ENCODE data around the gene WFIKKN2.

The WFIKKN2 gene

DNA sequence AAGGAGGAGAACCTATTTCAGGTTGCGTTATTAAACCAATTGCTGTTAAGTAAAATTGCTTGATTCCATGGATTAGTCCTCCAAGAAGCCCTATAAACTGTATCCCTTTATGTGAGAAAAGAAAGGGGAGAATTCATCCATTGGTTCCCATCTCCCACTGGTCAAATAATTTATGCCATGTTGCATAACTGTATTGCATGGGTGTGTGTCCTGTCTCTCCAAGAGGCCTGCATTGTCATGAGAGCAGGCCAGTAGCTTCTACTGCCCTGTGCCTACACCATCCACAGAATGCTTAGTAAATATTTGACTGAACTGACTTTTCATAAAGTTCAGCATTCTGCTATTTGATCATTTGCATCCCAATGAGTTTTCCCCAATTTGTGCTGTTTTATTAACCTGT, 42.5 kb downstream of the WFIKKN2 start:
- DNase-seq, result no peak

DNA sequence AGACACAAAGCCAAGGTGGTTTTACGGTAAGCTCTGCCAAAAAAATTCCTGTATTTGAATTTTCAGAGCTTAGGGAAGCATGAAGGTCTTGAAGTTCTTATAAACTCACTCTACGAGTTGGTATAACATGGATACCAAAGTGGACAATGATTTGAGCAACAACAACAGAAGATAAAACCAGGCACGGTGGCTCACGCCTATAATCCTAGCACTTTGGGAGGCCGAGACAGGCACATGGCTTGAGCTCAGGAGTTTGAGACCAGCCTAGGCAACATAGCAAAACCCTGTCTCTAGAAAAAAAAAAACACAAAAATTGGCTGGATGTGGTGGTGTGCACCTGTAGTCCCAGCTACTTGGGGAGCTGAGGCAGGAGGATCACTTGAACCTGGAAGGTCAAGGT, 43.7 kb downstream of the WFIKKN2 start:
- DNase-seq, result no peak

DNA sequence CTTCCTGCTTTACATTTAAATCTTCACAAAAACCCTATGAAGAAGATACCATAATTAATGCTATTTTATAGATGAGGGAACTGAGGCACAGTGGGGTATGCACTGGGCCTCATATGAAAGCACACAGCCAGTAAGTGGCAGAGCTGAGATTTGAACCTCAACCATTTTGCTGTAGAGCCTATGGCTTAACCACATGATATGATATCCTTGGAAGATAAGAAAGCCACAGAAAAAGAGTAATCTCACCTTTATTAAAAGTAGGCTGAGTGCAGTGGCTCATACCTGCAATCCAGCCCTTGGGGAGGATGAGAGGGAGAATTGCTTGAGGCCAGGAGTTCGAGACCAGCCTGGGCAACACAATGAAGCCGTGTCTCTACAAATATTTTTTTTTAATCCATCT, 45.8 kb downstream of the WFIKKN2 start:
- no peak for DNase-seq

DNA sequence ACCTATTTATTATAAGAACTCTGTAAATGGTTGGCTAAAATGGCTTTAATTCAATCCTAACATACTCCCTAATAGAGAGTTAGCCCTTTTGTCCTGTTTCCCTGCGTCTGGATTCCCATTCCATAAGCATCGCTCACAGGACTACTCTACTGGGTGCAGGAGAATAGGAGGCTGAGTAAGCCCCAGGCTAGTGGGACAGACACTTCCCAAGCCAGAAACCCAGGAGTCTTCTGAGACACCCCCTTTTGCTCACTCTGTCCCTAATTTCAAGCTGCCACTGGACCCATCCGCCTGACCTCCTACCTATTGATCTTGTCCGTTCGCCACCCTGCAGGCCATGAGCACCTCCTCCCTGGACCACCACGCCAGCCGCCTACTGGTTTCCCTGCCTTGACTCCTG, 47.5 kb downstream of the WFIKKN2 start:
- no peak for DNase-seq

DNA sequence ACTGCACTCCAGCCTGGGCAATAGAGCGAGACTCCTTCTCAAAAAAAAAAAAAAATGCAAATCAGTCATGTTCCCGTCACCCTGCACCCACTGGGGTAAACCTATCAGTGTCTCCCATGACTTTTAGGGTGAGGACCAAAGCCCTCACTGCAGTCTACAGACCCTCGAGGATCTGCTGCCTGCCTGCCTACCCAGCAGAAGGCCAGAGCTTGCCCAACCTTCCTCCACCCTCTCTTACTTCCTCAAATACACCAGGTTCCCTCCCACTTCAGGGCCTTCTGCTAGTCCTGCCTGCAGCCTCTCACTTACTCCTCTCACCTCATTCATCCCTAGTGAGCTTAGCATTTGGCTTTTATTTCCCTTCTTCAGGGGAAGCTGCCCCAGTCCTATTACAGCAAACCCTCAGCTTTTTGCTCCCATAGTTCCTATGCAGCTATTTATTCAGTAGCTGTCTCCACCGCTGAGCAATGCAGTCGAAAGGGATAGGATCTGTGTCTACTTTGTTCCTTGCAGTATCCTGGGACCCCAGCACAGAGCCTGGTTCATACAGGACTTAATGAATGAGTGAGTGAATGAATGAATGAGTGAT, 48.6 kb downstream of the WFIKKN2 start:
- no peak for DNase-seq

DNA sequence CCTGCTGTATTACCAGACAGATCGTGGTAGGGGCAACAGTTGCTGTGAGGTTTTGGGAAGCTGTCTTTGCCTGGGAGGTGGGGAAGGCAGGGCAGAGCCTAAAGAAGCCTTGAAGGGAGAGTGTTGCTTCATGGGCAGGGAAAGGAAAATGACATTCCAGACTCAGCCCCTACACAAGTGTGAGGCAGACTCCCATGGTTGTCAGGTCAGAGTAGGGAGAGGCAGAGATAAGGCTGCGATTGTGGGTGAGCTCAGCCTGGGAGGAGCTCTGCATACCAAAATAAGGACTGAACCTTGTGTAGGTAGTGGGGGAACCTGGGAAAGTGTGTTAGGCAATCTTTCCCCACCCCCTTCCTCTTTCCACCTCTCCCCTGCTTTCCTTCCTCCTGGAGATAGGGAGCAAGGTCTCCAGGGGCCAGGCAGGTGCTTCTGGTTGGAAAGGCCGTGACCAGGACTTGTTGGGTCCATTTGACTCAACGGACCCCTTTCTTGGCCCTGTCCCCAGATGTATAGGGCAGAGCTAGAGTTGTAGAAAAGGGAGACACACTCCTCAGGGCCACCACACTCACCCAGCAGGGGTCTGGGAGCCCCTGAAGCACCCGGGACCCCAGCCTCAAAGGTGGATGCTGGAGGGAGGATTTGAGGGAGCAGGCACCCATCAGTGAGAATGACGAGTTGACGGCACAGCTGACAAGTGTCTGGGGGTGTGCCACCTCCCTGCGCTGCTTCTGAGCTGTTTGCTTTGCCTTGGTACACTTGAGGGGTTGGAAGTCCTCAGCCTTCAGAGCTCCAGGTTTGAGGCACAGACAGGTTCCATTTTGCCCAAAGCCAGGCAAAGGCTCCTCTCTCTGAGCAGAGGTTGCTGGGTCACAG, 49.3 kb downstream of the WFIKKN2 start:
- DNase-seq, result no peak

DNA sequence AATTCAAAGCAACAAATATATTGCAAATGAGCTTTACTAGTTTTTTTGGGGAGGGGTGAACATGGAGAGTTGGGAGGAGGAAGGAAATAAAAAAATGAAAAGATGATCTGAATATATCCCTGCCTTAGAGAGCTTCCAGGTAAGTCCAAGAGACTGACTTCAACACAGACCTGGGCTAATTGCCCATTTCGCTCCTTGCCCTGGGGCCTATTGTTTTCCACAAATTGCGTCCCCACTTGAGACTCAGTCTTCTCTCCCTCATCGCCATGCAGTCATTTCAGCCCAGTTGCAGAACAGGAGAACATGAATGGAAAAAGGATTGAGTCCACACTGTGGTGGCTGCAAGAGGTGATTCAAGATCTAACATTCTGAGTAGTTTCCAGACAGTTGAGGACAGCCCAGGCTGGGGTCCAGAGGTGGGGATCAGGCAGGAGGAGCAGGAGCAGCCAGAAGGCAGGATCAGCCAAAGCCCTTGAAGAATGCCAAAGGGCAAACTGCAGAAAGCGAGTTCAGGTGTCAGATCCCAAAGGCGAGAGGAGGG, 52.4 kb downstream of the WFIKKN2 start:
- no peak for DNase-seq

DNA sequence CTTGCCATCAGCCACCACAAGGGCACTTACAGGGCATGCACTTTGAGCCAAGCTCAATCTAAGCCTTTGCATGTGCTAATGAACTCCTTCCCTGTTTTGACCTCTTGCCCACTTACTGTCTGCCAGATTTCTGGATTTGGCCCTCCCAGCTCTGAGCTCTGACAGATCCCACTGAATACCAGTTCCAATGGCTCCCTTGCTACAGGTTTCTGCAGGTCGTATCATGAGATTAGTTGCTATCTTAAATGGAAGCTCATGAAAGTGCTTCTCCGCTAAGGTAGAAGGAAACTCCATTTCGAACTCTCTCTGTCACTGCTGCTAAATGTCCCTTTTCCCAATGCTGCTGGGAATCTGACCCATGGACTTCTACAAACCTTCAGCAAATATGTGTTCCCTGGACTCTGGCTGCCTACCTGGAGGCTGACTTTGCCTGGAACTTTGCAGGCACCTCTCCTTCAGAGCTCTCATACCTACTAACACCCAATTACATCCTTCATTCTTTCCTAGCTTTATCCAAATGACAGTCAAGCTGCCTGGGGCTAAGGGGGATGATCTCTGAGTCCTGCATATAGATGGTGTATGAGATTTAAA, 54.2 kb downstream of the WFIKKN2 start:
- DNase-seq, result no peak

DNA sequence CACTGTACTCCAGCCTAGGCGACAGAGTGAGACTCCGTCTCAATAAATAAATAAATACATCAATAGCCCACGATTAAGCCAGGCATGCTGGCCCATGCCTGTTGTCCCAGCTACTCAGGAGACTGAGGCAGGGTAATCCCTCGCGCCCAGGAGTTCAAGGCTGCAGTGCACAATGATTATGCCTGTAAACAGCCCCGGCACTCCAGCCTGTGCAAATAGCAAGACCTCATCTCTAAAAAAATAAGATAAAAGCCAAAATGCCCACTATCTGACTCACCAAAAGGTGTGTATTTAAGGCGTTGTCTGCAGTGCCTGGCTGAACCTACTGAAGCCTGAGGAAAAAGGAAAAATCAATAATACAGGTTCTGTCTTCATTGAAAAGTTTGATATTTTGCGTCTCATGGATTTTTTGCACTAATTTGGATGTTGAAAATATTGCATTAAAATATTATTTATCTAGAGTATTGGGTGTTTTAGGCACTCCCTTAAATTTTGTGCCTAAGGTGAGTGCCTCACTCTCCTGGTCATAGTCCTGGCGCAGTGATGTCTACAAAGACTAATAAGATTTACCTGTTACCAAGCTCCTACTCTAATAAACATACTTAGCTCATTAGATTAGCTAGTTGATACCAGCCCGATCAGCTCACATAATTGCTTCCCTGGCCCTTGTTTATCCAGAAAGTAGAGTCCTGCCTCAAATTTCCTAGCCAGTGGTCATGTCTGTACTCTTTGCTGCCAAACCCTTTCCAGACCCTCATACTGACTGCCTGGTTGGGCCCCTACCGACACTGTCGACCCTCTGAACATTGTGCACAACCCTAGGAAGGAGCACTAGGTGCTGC, 55.5 kb downstream of the WFIKKN2 start:
- no peak for DNase-seq

DNA sequence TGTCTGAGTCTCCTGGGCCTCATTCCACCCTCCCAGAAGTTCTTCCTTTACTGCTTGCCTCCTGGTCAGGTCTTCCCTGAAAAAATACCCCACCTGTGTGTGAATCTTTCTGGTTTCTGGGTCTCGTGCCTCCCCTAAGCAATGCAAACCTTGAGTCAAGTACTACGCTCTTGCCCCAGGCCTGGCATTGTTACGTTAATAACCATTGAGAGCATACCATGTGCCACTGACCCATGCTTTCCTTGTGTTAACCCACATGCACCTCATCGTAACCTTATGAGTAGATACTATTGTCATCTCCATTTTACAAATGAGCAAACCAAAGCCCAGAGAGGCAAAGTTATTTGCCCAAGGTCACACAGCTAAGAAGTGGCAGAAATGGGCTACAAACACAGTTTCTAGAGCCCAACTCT, 56.2 kb downstream of the WFIKKN2 start:
- no peak for DNase-seq

Measured in activated gamma-delta T cell (primary cell).